Cortex of kidney (tissue), 1 donor: ENCODE measurements around the gene GLCCI1.

Experiments used
- DNase-seq: peaks from one replicate; lab custom pipeline; 2025; lab: John Stamatoyannopoulos, UW

GLCCI1 gene

DNA sequence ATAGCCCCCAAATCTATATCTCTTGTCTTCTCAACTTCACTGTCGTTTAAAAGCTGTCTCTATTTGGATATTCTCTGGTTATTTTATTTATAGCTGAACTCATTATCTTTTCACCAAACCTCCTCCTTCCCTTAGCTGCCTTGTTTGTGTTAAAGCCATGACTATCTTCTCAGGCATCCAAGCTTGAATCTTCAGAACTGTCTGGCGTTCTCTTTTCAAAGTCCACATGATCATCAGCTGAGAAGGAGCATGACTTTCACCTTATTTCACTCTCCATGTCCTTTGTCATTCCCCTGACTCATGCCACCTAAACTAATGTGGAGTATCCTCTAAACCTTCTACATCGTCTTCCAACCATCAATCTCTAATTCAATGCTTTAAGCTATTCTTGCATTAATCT, 5.7 kb upstream of the GLCCI1 start:
- DNase-seq = no peak

DNA sequence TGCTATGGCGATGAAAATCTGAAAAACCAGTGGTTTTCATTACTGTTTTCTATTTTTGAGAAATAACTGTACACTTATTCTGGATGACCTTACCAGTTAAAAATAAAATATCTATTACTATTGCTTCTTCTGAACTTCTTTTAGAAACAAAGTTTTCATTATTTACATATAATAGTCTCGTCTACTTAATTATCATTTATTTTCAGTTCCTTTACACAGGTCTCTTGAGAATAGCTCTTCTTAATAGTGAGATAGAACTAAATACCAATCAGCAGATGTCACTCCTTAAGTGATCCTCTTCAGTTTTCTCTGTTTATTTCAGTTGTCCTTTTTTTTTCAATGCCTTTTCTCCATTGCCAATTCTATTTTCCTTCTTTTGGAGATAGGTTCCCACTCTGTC, 4.3 kb upstream of the GLCCI1 start:
- DNase-seq = no peak

DNA sequence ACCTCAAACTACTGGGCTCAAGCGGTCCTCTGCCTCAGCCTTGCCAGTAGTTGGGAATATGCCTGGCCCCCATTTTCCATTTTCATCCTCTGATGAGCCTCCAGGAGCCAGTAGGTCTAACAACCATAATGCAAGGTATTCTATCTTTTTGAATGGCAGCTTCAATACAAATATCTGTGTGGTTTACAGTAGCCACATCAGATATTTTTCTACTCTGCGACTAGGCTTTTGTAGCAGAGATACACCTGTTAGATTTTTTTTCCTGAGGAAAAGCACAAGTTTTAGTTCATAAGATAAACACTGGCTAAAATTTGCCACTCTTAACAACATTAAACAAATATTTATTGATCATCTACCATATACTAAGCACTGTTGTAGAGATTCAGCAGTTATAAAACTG, 3.9 kb upstream of the GLCCI1 start:
- DNase-seq = no peak

DNA sequence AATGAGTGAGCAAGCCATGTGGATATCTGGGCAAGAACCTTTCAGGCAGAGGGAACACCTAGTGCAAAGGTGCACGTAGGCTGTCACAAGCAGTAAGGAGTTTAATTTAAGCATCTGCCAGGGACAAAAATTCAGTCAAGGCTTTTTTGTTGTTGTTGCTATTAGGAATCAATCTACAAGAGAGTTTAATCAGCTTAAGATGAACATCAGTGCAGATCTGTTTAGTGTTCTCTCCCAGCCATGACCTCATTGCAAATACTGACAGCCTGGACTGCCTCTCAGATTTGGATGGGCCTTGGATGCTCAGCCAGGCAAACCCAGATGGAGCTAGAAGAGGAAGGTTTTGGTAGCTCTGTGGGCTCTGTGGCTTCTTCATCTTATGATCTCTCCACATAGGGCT, 3.3 kb upstream of the GLCCI1 start:
- no peak for DNase-seq

DNA sequence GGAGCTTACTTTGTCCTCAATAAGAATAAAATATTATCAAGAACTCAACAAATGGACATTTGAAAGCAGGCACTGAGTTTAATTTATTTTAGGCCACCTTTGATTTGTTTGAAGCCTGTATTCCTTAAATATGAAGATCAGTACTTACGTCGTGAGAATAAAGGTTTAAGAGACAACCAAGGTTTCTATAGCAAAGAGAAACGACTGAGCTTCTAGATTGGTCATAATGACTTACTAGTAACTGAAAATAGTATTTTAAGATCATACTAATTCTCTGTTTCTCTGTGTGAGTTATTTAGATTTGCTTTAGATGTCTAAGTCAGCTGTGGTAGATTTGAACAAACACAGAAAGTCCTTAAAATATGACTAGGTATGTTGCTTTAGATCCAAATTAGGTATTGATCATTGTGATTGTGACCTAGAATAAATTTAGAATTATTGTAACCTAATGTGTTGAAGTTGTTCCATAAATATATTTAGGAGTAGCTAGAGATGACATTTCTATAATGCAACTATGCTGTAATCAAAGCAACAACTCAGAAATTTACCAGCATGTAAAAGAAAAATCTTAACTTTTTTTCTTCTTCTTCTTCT, 2.4 kb upstream of the GLCCI1 start:
- no peak for DNase-seq

DNA sequence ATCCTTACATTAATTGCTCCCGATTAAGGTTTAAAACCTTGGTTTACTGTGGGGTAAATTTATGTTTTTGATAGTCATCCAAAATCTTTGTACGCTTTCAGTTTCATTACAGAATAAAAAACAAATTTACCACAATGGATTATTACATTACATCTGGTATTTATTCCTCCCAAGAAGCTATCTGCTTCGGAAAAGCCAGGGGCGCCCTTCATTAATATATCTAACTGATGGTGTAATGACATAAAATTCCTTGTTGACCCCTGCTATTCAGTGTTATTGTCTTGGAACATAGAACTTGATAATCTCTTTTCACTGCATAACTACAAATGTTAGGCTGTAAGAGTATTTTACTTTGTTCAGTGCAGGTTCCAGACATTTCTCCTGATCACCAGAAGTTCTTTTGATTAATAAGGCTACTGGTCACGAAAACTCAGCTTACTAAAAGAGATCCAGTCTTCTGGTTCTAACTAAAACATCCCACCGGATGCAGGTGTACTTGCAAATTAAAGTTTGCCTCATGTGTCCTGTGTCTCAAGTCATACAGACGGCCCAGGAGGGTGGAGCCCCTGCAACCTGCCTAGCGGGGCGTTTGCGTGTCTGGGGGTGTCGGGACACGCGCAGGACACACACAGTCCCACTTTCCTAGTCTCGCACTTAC, 581 bp upstream of the GLCCI1 start:
- DNase-seq = no peak

DNA sequence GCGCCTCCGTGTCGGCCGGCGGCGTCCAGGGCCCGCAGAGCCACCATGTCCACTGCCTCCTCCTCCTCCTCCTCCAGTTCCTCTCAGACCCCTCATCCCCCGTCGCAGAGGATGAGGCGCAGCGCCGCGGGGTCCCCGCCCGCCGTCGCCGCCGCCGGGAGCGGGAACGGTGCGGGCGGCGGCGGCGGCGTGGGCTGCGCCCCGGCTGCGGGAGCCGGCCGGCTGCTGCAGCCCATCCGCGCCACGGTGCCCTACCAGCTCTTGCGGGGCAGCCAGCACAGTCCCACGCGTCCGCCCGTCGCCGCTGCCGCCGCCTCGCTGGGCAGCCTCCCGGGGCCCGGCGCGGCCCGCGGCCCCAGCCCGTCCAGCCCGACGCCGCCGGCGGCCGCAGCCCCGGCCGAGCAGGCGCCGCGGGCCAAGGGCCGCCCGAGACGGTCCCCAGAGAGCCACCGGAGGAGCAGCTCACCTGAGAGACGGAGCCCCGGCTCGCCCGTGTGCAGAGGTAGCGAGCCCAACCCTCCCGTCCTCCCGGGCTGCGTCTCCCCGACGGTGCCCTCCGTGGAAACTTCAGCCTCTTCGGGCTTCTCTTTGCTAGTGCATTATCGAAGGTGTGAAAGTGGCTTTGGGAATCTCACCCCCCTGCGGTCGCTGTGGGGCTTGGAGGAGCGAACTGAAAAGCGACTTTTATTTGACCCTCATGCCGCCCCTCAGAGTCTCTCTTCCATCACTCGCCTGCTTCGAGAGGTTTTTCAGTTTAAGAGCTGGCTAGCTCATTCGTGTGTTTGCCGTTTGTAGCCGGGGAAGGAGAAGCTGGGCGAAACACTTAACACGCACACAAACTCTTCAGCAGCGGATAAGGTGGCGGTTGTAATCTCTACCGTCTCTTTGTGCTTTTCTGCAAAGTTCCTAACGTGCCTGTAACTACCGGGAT, 975 bp downstream of the GLCCI1 start:
- DNase-seq = no peak

DNA sequence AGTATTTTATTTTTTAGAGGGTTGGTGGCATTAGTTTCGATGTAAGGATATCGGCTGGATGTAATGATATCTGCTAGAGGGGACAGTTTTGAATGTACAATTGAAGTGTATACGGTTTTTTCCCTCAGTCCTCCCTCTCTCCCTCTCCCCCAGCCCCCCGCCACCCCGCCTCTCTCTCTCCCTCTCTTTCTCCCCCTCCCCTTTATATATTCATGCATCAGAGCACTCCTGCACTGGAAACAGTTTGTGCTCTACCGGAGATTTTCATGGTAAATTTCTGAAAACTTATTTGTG, 1.6 kb downstream of the GLCCI1 start:
- no peak for DNase-seq

DNA sequence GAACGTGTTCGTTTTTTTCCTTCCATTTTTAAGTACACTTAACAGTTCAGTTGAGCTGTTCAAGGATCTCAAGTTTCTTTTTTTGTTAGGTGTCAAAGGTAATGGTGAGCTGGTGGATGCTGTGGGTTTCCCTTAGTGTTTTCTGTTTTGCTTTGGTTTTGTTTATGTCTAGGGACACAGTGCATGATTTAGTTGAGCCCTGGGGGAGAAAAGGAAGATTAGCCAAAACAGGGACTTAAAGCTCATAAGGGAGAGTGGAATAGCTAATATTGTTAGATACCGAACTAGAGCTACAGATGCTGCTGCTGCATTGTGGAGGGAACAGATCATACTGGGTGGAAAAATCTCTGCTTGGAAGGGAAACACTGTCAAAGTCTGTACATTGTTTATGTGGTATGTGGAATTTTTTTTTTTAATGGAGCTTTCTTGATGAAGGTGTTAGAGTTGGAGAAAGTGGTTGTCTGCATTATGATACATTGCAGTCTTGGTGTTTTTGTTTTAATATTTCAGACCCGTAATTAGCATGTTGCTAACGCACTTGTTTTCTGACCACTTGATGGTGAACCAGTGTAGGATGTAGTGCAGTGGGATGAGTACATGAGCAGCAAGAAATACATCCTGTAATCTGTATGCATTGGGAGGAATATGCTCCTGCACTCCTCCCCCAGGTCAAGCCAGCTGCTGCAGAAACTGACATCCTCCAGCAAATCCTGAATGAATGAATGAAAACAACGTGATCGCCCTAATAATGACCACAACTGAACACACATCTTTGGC, 2.1 kb downstream of the GLCCI1 start:
- DNase-seq = no peak

DNA sequence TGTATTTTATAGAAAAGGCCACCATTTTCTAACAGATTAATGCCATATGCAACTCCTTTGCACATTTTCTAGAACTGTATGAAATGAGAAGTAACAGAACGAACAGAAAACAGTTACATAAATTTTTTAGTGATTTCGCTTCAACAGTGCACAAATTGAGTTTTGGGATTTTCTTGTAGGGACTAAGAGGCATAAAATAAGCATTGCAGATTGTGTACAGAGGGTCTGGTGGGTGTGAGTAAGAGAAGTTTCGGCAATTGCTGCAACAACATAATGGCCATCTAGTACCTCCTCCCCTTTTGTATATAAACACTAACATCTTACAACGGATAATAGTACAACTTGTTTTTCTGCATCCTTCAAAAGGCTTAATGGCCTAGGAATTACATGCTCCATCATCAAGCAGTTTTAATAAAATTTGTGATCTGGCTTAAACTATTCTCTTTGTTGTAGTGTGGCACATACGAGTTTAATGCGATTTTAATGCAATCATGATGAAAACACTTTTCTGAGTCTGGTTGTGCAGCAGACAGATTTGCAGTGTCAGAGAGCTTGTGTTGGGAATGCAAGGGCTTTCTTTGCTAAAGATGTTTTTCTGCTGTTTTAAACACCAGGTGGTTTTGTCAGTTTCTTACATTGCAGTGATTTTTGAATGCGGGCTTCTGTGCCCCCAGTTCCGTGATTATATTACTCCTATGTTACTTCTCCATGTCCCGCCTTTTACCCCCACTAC, 2.9 kb downstream of the GLCCI1 start:
- no peak for DNase-seq

DNA sequence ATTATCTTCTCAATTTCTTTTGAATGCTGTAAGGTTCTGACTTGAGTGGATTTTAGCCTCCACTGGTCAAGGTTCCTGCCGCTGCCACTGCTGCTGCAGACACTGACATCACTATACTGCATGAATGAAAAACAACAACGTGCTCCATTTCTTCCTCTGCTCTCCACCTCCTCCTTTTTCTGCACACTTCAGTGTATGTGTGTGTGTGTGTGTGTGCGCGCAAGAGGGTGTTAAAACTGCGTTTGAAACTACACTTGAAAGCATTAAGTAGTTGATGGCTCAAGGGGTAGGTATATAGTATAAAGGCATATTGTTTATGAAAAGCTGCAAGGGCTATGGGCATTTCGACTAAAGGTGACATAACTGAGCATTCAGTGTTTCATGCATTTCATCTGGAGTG, 3.5 kb downstream of the GLCCI1 start:
- no peak for DNase-seq

DNA sequence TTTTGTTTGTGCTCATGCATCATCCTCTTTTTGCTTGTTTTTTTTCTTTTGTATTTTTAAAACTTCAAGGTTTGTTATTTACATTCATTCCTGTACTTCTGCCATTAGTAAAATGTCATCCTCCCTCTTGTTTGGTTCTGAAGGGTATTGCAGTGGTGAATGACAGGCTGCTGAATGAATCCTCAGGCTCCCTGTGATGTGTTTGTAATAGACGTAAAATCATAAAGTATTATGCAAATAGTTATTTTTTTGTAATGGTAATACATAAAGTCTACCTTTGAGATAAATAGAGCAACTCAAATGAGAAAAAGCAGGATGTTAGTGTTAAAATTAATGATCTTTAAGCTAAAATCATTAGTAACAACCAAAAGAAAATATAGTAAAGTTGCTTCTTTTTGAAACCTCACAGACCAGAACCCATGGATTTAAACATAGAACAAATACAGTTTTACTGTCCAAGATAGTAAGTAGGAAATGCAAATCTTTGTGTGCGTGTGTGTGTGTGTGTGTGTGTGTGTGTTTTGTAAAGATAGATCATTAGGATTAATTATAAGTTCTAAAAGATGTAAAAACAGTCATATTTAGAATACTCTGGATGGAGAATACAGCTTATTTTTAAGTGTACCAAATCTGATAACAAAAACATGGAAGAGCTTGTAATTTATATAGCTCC, 4.5 kb downstream of the GLCCI1 start:
- DNase-seq = no peak

DNA sequence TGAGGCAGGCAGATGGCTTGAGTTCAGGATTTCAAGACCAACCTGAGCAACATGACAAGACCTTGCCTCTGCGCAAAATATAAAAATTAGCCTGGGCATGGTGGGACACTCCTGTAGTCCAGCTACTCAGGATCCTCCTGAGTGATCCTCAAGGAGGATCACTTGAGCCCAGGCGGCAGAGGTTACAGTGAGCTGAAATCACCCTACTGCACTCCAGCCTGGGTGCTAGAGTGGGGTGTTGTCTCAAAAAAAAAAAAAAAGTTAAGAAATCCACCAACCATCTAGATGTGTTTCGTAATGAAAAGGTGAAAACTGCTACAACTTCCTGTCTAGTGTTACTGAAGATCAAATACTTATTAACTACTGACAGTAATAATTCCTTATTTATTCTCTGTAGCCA, 8.1 kb downstream of the GLCCI1 start:
- no peak for DNase-seq

DNA sequence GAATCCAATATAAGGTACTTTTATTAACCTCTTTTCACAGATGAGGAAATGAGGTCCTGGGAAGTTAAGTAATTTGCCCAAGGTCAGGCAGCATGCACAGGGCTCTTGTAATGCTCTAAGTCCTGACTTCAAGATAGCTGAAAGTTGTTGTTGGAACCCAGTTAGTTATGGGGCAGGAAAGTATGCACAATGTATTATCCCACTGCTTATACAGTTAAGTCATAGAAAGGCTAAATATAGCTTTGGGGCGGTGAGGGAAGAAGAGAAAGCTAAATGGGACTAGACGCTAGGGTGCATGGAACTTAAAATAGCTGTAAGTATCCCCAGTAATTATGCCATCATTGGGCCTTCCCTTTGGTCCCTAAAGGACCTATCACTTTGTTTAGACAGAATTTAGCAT, 9.2 kb downstream of the GLCCI1 start:
- no peak for DNase-seq

DNA sequence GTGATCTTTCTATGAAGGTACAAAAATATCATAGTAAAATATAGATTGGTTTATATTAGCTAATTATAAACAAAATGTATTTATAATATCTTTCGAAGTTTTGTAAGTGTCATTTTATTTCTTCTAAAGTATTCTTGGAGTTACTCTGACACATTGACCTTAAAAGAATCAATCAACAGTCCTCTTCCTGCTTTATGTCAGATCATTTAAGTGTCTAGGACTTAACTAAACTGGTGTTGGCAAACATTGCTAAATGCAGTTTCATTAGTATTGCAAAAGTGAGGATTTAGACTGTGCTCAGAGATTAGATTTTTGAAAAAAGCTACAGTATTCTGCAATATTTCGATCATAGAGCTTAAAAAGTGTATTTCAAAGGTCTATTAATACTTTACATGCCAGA, 10.3 kb downstream of the GLCCI1 start:
- no peak for DNase-seq

DNA sequence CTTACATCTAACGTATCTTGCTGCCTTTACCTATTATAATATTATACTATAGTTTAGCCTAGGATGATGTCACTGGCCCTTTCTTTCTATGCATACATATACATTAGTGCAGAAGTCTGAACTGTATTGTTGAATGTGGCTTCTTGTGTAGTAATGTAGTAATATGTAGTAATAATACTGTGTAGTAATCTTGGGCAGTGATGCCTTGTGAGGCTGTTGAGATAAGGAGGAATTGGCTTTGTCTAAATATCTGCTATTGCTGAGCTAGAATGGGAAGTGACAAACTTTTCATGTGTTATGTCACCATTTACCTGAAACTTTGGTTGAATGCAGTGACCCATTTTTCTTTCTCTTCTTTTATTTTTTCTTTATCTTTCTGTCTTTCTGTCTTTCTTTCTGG, 11.0 kb downstream of the GLCCI1 start:
- DNase-seq = no peak

DNA sequence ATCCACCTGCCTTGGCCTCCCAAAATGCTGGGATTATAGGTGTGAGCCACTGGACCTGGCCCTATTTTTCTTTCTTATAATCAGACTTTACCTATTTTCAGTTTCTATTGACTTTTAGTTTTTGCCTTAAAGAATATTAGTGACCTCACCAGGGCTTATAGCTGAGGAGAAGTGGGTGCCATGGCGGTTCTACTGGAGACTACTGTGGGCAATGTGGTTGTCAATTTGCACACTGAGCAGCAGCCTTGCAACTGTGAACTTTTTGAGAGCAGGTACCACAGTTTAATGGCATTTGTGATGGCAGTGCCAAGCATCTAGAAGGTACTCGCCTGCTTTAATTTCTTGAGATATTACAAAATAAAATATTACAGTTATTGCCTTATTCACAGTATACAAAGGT, 11.5 kb downstream of the GLCCI1 start:
- DNase-seq = no peak

DNA sequence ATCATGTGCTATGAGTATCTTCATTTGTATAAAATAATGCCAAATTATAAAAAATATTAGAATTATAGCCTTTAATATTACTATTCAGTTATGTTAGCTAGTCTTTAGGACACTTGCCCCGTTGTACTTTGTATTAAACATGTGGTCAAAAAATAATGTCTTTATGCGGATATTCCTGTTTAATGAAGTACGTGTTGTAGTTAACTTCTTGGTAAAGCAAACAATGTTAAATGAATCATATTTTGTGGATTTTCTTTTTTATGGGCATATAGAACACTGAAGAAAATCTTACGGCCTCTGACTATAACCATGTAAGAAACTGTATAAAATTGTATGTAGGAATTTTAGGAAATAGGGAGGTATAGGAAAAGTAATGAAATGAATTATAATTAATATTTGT, 14.3 kb downstream of the GLCCI1 start:
- DNase-seq = no peak

DNA sequence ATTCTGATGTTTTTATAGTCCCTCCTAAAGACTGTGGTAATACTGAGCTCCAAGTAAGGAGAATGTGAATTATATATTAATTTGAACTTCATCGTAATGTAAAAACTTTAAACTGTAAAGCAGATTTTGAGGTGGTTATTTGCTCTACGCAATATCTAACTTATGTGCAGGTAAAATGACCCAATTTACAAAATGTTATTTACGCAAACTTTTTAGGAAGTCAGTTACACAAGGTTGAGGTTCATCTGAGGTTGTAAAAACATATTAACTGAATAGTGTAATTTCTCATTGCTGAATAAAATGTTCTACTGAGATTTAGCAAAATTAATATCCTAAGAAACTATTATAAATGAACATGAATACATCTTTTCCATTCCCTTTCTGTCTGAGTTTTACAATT, 15.8 kb downstream of the GLCCI1 start:
- no peak for DNase-seq

DNA sequence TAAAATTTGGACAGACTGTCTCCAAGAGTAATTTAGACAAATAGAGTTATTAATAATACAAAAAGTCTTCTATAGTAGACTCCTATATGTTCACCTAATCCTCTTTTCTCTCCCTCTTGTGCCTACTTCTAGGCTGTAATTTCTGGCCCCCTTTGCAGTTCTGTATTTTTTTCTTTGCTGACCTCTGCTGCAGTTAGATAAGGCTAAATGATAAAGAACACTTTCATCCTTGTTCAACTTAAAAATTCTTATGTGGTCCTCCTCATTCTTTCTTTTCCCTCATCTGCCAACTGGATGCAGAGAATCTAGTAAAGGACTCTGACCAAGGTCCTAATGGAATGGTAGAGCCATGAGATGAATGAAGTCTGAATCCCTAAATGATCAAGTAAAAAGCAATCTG, 20.1 kb downstream of the GLCCI1 start:
- no peak for DNase-seq

DNA sequence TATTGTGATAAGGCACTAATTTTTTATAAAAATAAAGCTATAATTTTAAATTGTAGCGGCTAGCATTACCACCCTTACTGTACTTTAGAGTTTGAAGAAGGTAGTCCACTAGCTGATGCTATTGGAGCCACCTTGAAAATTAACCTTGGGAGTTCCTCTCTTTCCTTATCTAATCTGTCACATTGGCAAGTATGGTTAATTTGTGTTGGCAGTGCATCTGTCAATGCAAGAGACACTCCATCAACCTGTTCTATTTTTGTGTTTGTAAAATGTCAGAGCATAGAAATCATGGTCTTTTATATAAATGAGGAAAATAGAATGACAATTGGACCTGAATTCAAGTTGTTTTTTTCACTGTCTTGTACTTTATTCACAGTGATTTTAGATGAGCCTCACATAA, 20.5 kb downstream of the GLCCI1 start:
- no peak for DNase-seq
